ENCODE data around the gene SLC38A10.

Gene SLC38A10

DNA sequence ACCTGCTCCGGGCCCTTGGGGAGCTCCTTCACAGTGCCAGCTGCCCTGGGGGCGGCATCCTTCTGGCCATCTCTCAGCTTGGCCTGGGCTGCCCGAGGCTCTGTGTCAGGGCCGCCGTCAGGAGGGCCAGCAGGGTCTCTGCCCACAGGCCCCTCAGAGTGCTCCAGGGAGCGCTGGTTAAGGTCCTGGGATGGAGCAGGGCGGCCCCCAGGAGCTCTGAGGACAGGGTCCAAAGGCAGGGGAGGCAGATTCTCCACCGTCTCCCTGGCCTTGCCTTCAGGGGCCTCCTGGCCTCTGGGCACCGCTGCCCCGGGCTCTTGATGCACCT is 48.8 kb downstream of the SLC38A10 start:
- Mint-ChIP-seq H3K4me1 (ENCODE audit: low read depth) (peaks cover 3% of the 10 kb centered on the region), H3K36me3 (ENCODE audit: low read depth) (peaks cover 15% of the 10 kb centered on the region), H3K4me3 (no peak overlapping the region), H3K9me3 (no peaks in the 10 kb centered on the region), H3K27me3 (ENCODE audit: low read depth) (no peaks in the 10 kb centered on the region), H3K27ac (no peak overlapping the region)

DNA sequence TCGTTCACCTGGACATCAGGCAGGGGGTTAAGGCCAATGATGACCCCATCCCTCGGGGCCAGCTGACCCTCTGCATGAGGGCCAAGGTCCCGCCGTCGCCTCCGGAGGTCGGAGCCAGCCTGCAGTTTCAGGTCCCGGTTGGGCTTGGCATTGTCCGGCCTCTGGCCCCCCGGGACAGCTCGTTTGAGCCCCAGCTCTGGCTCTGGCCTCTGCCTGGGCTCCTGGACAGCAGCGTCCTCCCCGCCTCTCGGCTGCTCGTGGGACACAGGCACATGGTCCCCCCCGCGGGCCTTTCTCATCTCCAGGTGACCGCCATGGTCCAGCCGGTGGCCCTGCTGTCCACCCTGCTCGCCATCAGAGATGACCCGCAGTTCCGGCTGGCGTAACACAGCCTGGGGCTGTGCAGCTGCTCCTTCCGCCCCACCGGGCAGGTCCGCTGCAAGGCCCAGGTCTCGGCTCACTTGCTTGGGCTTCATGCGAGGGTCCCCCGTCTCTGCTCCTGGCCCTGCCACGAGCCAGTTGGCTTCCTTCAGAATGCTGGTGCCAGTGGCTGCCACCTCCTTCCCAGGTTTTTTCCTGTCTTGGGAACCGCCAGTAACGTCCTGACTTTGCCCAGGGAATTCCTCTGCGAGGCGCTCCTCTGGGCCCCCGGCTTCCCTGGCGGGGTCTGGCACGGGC is 49.3 kb downstream of the SLC38A10 start:
- H3K27me3 Mint-ChIP-seq (ENCODE audit: low read depth), result no peaks in the 10 kb centered on the region
- no peak overlapping the region for H3K4me3 Mint-ChIP-seq
- H3K36me3 Mint-ChIP-seq (ENCODE audit: low read depth), result peaks cover 18% of the 10 kb centered on the region
- H3K4me1 Mint-ChIP-seq (ENCODE audit: low read depth), result peaks cover 5% of the 10 kb centered on the region
- H3K9me3 Mint-ChIP-seq, result no peaks in the 10 kb centered on the region
- H3K27ac Mint-ChIP-seq, result no peak overlapping the region

- H3K27ac Mint-ChIP-seq, result peak overlapping the region; percentile 31
- H3K4me3 Mint-ChIP-seq, result no peak overlapping the region
- H3K9me3 Mint-ChIP-seq, result no peaks in the 10 kb centered on the region
- no peaks in the 10 kb centered on the region for H3K27me3 Mint-ChIP-seq (ENCODE audit: low read depth)
- H3K4me1 Mint-ChIP-seq (ENCODE audit: low read depth), result peaks cover 10% of the 10 kb centered on the region
- peaks cover 17% of the 10 kb centered on the region for H3K36me3 Mint-ChIP-seq (ENCODE audit: low read depth)
These were observed 50.0 kb downstream of the SLC38A10 start for GRCh38 chr17:81245024-81245664.

GRCh38 chr17:81244358-81245023 is 50.6 kb downstream of the SLC38A10 start:
- Mint-ChIP-seq H3K9me3 (no peaks in the 10 kb centered on the region), H3K27ac (peak overlapping the region; percentile 31), H3K36me3 (ENCODE audit: low read depth) (peaks cover 20% of the 10 kb centered on the region), H3K27me3 (ENCODE audit: low read depth) (no peaks in the 10 kb centered on the region), H3K4me3 (no peak overlapping the region), H3K4me1 (ENCODE audit: low read depth) (peaks cover 11% of the 10 kb centered on the region)

DNA sequence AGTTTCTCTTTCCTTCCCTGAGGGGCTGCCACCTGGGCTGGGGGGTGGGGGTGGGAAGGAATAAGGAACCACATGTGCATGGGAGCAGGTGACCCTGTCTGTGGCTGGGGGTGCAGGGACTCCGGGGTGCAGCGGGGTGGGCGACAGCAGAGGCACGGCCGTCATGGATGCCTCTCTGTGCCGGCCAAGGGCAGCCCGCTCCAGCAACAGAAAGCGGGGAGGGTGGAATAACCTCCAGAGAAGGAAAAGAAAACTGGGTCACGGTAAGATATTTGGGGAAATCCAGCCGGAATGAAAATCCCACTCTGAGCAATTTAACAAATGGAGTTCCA is 51.8 kb downstream of the SLC38A10 start:
- Mint-ChIP-seq H3K27ac (no peak overlapping the region), H3K9me3 (no peaks in the 10 kb centered on the region), H3K36me3 (ENCODE audit: low read depth) (peaks cover 18% of the 10 kb centered on the region), H3K4me3 (no peak overlapping the region), H3K27me3 (ENCODE audit: low read depth) (no peaks in the 10 kb centered on the region), H3K4me1 (ENCODE audit: low read depth) (peaks cover 11% of the 10 kb centered on the region)

GRCh38 chr17:81242421-81243332 is 52.4 kb downstream of the SLC38A10 start:
- Mint-ChIP-seq H3K27me3 (ENCODE audit: low read depth) (no peaks in the 10 kb centered on the region), H3K9me3 (no peaks in the 10 kb centered on the region), H3K36me3 (ENCODE audit: low read depth) (peaks cover 18% of the 10 kb centered on the region), H3K27ac (peak overlapping the region; percentile 9), H3K4me1 (ENCODE audit: low read depth) (peaks cover 15% of the 10 kb centered on the region), H3K4me3 (peak overlapping the region; percentile 42)

GRCh38 chr17:81241648-81242420 is 53.3 kb downstream of the SLC38A10 start:
- H3K36me3 Mint-ChIP-seq (ENCODE audit: low read depth), result peaks cover 18% of the 10 kb centered on the region
- H3K27me3 Mint-ChIP-seq (ENCODE audit: low read depth), result no peaks in the 10 kb centered on the region
- peaks cover 21% of the 10 kb centered on the region for H3K4me1 Mint-ChIP-seq (ENCODE audit: low read depth)
- peak overlapping the region; percentile 9 for H3K27ac Mint-ChIP-seq
- no peaks in the 10 kb centered on the region for H3K9me3 Mint-ChIP-seq
- peak overlapping the region; percentile 42 for H3K4me3 Mint-ChIP-seq

- Mint-ChIP-seq H3K9me3 (no peaks in the 10 kb centered on the region), H3K27me3 (ENCODE audit: low read depth) (no peaks in the 10 kb centered on the region), H3K4me1 (ENCODE audit: low read depth) (peaks cover 21% of the 10 kb centered on the region), H3K36me3 (ENCODE audit: low read depth) (peaks cover 18% of the 10 kb centered on the region), H3K27ac (no peak overlapping the region), H3K4me3 (peak overlapping the region; percentile 97)
These were observed 53.9 kb downstream of the SLC38A10 start for GRCh38 chr17:81241203-81241602.

GRCh38 chr17:81240761-81241160 is 54.3 kb downstream of the SLC38A10 start:
- H3K36me3 Mint-ChIP-seq (ENCODE audit: low read depth), result peaks cover 18% of the 10 kb centered on the region
- H3K4me3 Mint-ChIP-seq, result peak overlapping the region; percentile 97
- no peaks in the 10 kb centered on the region for H3K9me3 Mint-ChIP-seq
- H3K27ac Mint-ChIP-seq, result peak overlapping the region; percentile 26
- no peaks in the 10 kb centered on the region for H3K27me3 Mint-ChIP-seq (ENCODE audit: low read depth)
- peaks cover 21% of the 10 kb centered on the region for H3K4me1 Mint-ChIP-seq (ENCODE audit: low read depth)

DNA sequence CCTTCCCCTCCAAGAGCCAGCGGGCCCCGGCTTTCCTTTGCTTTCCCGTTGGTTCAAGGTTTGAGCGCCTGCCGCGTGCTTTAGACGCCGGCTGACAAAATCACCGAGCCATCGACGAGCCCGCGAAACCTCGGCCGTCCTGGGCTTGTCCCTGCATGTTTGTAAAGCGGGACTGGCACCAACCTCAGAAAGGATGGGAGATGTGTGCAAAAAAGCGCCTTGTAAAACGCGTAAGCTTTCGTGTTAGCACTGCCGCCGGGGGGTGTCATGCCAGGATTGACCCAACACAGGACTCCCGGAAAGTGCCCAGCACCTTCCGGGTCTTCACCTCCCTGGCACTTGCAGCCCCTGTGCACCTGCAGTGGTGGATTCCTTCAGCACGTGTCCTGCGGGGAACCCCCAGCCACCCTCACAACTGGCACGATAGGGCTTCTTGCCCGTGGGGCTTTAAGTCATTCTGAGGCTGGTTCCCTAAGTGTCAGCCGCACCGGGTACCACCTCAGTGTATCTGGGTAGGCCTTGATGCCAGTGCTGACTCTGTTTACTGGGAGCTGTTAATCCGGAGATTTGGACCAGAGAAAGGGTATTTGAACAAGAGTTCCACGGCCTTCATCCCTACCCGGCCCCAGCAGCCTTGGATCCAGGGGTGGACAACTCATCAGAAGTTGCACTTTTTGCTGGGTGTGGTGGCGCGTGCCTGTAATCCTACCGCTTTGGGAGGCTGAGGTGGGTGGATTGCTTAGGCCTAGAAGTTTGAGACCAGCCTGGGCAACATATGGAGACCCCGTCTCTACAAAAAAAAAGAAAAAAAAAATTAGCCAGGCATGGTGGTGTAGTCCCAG is 55.2 kb downstream of the SLC38A10 start:
- peak overlapping the region; percentile 94 for H3K27ac Mint-ChIP-seq
- peak overlapping the region; percentile 97 for H3K4me3 Mint-ChIP-seq
- H3K4me1 Mint-ChIP-seq (ENCODE audit: low read depth), result peaks cover 22% of the 10 kb centered on the region
- H3K27me3 Mint-ChIP-seq (ENCODE audit: low read depth), result no peaks in the 10 kb centered on the region
- no peaks in the 10 kb centered on the region for H3K9me3 Mint-ChIP-seq
- H3K36me3 Mint-ChIP-seq (ENCODE audit: low read depth), result peaks cover 17% of the 10 kb centered on the region

GRCh38 chr17:81238815-81239713 is 56.0 kb downstream of the SLC38A10 start, which contains the start of the genes NDUFAF8 and TEPSIN:
TSS of gene NDUFAF8 (plus strand) at chr17:81239318. CDS start at chr17:81239364, 46 bp downstream.
TSS of gene TEPSIN (minus strand) at chr17:81239055. CDS start at chr17:81239033, 22 bp downstream.
- H3K27ac Mint-ChIP-seq, result peak within 1 kb of the TSS; percentile 94
- peaks cover 25% of the 10 kb centered on the region for H3K4me1 Mint-ChIP-seq (ENCODE audit: low read depth)
- no peaks in the 10 kb centered on the region for H3K9me3 Mint-ChIP-seq
- H3K36me3 Mint-ChIP-seq (ENCODE audit: low read depth), result peaks cover 15% of the 10 kb centered on the region
- H3K27me3 Mint-ChIP-seq (ENCODE audit: low read depth), result no peaks in the 10 kb centered on the region
- H3K4me3 Mint-ChIP-seq, result peak within 1 kb of the TSS; percentile 97

GRCh38 chr17:81238490-81238814 is 56.7 kb downstream of the SLC38A10 start:
- Mint-ChIP-seq H3K27ac (no peak overlapping the region), H3K4me3 (peak overlapping the region; percentile 71), H3K27me3 (ENCODE audit: low read depth) (no peaks in the 10 kb centered on the region), H3K4me1 (ENCODE audit: low read depth) (peaks cover 25% of the 10 kb centered on the region), H3K9me3 (no peaks in the 10 kb centered on the region), H3K36me3 (ENCODE audit: low read depth) (peaks cover 15% of the 10 kb centered on the region)

Data from T-helper 1 cell treated with Interleukin-12 subunit alpha and Interleukin-12 subunit beta and Interleukin-4 antibody, amounts not matched to agents 30 μg/mL and 1 μg/mL, for 36 hours (primary cell).